Upper lobe of left lung (tissue), 4 donors: ENCODE data around the gene PNO1.

Experiments used
- CTCF ChIP-seq, 6 experiments: fragments of 450-650 bp in 4 of 6; fragments of 200-600 bp in 2 of 6; sonication (generic) in 2 of 6; IDR thresholded peaks; one replicate each; pipeline ENCODE4 v1.5.1; 2016 to 2019; ENCODE audit warnings: antibody characterized with exemption in 6 of 6
- POLR2AphosphoS5 ChIP-seq, 2 donors: sonication (generic); formaldehyde crosslinking; IDR thresholded peaks; one replicate each; pipeline ENCODE4 v1.5.1; 2017; ENCODE audit warnings: antibody characterized with exemption in 2 of 2

DNA sequence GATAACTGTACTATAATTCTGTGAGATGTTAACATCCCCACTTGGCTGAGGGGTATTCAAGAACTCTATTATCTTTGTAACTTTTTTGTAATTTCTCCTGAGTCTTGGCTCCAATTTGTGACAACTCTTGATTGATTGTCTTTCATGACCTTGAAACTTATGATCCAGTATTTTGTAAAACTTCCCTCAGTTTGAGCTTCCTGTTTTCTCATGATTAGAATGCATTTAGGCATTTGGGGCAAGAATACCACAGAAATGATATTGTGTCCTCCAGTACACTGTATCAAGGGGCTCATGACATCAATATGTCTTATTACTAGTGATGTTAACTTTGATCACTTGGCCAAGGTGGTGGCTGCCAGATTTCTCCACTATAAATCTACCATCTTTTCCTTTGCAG is 37.4 kb downstream of the PNO1 start:
- TF ChIP-seq CTCF (IDR thresholded peaks at IDR 0.05), result no peak
- no peak for TF ChIP-seq POLR2AphosphoS5 (IDR thresholded peaks at IDR 0.05)
